GM23248 (cell line): Measurements from ENCODE around the gene MBNL1.

Source experiments
- EZH2 ChIP-seq: fragments of 200-600 bp; sonication (generic); IDR thresholded peaks from 2 replicates; pipeline ENCODE4 v1.6.1; 2018; ENCODE audit warnings: antibody characterized with exemption, mild to moderate bottlenecking; ENCODE audit not compliant: insufficient read depth, poor library complexity, severe bottlenecking
- EZH2phosphoT487 ChIP-seq: fragments of 200-600 bp; sonication (generic); IDR thresholded peaks from 2 replicates; pipeline ENCODE4 v1.6.1; 2018; ENCODE audit warnings: antibody characterized with exemption, moderate library complexity, mild to moderate bottlenecking, low read depth; ENCODE audit not compliant: insufficient read depth

- no peak for TF ChIP-seq EZH2
- no peak for TF ChIP-seq EZH2phosphoT487
These were observed 198.1 kb downstream of the MBNL1 start for GRCh38 chr3:152466784-152467183.
